SU-DHL-6 (cell line): Measurements from ENCODE around the gene DIAPH3.

Experiments used
- EZH2phosphoT487 ChIP-seq: fragments of 200-600 bp; sonication (generic), shearing (Covaris generic); conservative IDR thresholded peaks from 2 replicates; pipeline ENCODE4 v1.6.1; 2018; ENCODE audit warnings: mild to moderate bottlenecking, antibody characterized with exemption, low read length, moderate library complexity, mixed read lengths
- TF ChIP-seq, protein P1 (sequence below): fragments of 200-600 bp; sonication (generic); IDR thresholded peaks from one replicate; pipeline ENCODE4 v1.5.1; 2017; ENCODE audit warnings: antibody characterized with exemption, mild to moderate bottlenecking, low read length, moderate library complexity; ENCODE audit not compliant: insufficient read depth, poor library complexity, severe bottlenecking

DNA sequence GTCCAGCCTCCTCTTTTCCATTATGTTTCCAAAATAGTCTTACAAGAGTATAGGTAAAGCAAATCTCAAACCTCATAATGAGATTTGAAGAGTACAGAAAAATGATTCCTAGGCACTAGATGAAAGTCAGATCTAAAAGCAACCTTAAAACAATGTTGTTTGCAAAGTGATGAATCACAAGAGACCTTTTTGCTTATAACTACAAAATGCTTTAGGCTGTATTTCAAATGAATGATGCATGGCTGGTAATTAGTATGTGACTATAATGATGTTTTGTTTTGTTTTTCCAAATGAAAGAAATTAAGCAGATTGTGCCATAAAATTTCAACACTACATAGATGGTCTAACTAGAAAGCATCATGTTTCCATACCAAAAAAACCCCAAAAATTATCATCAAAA, 272.7 kb downstream of the DIAPH3 start:
- TF ChIP-seq, protein P1, sequence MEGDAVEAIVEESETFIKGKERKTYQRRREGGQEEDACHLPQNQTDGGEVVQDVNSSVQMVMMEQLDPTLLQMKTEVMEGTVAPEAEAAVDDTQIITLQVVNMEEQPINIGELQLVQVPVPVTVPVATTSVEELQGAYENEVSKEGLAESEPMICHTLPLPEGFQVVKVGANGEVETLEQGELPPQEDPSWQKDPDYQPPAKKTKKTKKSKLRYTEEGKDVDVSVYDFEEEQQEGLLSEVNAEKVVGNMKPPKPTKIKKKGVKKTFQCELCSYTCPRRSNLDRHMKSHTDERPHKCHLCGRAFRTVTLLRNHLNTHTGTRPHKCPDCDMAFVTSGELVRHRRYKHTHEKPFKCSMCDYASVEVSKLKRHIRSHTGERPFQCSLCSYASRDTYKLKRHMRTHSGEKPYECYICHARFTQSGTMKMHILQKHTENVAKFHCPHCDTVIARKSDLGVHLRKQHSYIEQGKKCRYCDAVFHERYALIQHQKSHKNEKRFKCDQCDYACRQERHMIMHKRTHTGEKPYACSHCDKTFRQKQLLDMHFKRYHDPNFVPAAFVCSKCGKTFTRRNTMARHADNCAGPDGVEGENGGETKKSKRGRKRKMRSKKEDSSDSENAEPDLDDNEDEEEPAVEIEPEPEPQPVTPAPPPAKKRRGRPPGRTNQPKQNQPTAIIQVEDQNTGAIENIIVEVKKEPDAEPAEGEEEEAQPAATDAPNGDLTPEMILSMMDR, result no peak
- no peak for TF ChIP-seq EZH2phosphoT487
